Activated CD8-positive, alpha-beta memory T cell treated with anti-CD3 and anti-CD28 coated beads for 24 hours (primary cell): Measurements from ENCODE around the gene VWA8.
"Not testable (repeated sequence)": the region's sequence is repeated elsewhere in the genome, so short reads cannot be mapped to it uniquely, and the experiment has no call there.

Experiments
- DNase-seq: peaks from one replicate; pipeline ENCODE4 v3.0.0-alpha.2; 2020

Gene VWA8

DNA sequence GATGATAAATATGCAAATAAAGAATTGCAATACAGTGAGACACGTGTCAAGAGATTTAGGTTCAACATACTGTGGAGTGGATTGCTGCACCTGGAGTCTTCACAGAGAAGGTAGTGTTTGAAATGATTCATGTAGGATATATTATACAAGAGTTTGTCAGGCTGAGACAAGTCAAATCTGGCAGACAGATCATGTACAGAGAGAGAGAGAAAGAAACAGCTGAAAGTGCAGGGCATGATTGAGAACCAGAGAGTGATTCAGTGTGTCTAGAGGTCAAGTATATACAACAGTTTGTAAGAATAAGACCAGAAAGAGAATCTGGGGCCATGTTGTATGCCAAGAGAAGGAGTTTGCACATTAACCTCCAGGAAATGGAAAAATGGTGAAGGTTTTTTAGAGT, 2.1 kb upstream of the VWA8 start:
- DNase-seq = no peak

GRCh38 chr13:41961466-41961760, 504 bp upstream of the VWA8 start:
- DNase-seq = no peak

DNA sequence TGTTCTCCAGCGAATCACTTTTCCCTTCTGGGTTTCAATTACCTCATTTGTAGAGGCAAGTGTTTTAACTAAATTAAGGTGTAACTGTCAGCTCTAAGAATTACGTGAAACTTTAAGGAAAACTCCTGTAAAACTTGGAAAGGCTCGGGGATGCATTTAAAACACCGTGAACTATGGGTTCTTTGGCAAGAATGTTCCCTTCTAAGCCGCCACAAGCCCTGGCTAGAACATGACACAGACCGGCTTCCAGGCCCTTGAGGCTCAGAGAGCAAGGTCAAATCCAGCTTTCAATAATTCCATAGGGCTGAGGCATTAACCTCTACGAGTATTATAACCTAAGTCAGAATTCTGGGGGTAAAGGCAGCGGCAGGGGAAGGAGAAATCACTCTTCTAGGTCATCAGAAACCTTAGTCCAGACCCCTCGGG, 685 bp downstream of the VWA8 start:
- no peak for DNase-seq

DNA sequence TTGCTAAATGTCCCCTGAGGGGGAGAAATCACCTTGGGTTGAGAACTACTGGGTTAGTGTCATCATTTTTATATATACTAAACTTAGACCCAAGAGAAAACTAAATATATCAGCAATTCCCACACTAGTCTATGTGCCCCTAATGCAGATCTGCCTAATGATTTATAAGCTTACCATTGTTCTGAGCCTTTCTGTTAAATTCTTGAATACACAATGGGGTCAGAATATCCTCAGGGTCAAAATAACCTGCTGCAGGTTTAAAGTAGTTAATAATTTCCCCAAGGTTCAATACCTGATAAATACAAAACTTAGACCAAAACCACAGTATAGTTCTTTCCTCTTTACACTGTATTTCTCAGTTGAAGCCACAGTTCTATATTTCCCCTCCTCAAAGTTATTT, 4.6 kb downstream of the VWA8 start:
- DNase-seq = no peak

GRCh38 chr13:41955605-41956004, 5.3 kb downstream of the VWA8 start:
- no peak for DNase-seq

GRCh38 chr13:41954226-41954625, 6.7 kb downstream of the VWA8 start:
- DNase-seq = no peak

GRCh38 chr13:41952749-41953148, 8.2 kb downstream of the VWA8 start:
- DNase-seq = no peak

DNA sequence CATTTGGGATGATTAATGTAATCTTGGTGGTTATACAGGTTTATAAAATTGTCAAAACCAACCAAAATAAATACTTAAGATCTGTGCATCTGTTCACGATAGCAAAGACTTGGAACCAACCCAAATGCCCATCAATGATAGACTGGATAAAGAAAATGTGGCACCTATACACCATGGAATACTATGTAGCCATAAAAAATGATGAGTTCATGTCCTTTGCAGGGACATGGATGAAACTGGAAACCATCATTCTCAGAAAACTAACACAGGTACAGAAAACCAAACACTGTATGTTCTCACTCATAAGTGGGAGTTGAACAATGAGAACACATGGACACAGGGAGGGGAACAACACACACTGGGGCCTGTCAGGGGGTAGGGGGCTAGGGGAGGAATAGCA, 11.8 kb downstream of the VWA8 start:
- DNase-seq = not testable (repeated sequence)

DNA sequence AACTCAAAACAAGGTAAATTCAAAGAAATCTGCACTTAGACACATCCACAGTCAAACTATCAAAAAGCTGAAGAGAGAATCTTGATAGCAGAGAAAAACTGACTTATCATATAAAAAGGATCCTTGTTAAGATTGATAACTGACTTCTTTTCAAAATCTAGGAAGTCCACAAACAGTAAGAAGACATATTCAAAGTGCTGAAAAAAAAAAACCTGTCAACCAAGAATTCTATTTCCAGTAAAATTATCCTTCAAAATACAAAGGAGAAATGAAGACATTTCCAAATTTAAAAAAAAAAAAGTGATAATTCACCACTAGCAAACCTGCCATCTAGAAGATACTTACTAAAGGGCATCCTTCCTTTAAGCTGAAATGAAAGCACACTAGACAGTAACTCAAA, 15.0 kb downstream of the VWA8 start:
- DNase-seq = no peak

- DNase-seq = no peak
Observed at GRCh38 chr13:41944635-41945397, 16.1 kb downstream of the VWA8 start.

DNA sequence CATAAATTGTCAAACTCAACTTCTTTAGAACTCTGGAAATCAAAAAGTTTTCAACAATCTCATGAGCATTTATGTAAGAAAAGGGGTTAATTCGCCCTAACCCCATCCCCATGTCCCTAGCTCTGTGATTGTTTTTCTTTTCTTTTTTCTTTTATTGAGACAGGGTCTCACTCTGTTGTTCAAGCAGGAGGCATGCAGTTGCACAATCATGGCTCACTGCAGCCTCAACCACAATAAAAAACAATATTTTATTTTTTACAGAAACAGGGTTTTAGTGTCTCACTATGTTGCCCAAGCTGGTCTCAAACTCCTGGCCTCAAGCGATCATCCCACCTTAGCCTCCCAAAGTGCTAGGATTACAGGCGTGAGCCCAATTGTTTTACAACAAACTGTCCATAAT, 16.7 kb downstream of the VWA8 start:
- DNase-seq = no peak

DNA sequence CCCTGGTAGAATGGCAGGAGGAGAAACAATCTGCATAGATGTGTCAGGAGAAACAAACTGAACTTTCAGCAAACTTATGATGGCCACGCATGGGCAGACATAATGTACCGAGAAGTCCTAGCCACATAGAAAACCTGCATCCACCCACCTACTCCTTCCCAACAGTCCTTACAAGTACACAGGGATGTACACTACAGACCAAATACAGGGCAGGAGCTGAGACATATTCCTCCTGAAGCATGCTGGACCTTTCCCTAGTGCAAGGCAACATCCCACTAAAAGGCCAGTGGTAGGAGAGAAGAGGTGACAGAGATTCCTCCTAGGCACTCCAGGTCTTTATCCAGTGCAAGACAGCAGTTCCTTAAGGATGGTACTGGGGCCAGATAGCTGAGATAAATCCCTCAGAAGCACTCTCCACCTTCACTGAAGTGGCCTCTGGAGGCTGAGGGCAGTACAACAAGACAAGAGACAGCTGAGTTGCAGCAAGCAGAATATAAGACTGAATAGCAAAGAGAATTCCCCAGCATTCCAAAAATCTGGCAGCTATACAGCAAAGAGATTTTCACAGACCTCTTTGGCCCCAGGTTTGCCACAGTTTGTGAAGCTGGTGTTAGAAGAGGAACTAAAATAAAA, 18.3 kb downstream of the VWA8 start:
- DNase-seq = no peak

DNA sequence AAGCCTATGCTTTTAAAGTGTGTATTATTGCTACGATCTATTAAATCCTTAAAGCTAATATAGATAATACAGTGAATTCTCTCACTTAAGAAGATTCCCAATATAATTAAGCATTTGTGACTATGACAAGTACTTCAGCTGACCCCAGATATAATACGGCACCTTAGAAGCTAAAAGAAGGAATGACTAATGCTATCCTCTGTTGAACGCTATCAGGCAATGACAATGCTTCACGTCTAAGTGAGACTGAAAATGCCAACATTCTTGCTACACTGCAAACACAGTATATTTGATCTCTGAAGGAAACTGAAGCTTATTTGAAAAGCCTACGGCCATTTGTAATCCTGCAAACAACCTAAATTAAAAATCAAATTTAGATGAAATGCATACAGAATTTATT, 19.7 kb downstream of the VWA8 start:
- DNase-seq = no peak

DNA sequence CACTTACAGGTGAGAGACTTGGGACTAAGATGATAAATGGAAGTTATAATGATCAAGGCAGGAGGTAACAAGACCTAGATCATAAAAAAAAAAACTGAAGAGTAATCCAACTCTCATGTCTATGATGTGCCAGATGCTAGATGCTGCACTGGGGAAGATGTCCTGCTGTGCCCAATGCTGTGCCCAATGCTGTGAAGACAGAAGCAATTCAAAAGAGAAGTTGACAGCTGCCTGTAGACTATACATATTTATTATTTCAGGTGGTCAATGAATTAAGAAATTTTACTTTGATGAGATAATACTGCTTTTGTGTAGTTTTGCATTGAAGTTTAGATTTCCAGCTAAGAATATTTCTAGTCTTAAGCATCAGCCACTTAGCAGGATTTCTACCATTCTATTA, 21.5 kb downstream of the VWA8 start:
- DNase-seq = no peak

DNA sequence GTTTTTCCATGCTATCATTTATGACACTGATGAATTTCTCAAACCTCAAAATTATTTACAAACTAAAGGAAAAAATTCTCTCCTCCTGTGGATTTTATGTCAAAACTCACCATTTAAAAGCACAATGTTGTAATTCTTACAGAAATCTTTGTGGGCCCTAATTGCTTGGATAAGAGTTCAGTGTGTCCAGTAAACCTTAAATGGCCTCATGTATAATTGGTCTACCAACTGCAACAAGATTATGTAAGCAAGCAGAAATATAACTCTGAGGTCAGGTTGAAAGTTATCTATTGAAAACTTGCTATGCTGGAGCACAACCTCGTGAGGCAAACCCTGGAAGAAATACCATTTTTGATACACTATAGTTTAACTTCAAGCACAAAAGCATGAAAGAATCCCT, 22.0 kb downstream of the VWA8 start:
- no peak for DNase-seq

GRCh38 chr13:41937388-41937787, 23.5 kb downstream of the VWA8 start:
- no peak for DNase-seq

DNA sequence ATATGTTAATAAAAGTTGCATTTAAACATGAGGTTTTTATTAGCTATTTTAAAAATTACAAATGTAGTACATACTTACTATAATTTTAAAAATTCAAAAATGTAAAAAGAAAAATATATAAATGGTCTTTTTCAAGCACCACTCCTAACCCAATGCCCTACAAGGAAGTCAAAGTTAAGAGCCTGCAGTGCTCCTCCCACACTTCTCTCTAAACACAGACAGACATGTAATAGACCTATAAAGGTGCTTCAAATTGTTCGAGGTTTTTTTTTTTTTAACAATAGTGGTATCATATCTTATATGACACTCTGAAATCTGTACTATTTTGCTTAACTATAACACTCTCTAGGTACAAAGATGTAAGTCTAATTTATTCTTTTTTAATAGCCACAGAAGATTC, 25.4 kb downstream of the VWA8 start:
- DNase-seq = no peak

GRCh38 chr13:41934994-41935393, 25.9 kb downstream of the VWA8 start:
- DNase-seq = no peak

GRCh38 chr13:41934120-41934519, 26.8 kb downstream of the VWA8 start:
- DNase-seq = no peak

DNA sequence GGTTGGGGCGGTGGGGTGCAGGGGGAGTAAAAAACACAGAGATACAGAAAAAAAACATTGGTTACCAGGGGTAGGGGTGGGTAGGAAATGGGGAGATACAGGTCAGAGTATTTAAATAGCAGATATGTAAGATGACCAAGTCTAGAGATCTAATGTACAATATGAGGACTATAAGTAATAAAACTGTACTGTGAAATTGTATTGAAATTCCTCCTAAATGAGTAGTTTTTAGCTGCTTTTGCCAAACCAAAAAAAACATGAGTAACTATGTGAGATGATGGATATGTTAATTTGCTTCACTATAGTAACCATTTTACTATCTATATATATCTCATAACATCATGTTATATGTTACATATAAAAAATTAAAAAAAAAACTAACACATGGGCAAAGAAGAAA, 29.6 kb downstream of the VWA8 start:
- DNase-seq = no peak

- DNase-seq = no peak
Observed at GRCh38 chr13:41930154-41930553, 30.8 kb downstream of the VWA8 start.

DNA sequence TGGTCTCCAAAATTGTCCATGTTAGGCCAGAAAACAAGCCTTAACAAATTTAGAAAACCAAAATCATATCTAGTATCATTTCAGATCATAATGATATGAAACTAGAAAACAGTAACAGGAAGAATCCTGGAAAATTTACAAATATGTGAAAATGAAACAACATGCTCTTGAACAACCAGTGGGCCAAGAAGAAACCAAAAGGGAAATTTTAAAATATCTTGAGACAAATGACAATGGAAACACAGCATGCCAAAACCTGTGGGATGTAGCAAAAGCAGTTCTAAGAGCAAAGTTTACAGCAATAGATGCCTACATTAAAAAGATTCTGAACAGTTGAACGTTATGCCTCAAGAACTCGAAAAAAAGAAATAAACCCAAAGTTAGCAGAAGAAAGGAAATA, 32.6 kb downstream of the VWA8 start:
- no peak for DNase-seq

DNA sequence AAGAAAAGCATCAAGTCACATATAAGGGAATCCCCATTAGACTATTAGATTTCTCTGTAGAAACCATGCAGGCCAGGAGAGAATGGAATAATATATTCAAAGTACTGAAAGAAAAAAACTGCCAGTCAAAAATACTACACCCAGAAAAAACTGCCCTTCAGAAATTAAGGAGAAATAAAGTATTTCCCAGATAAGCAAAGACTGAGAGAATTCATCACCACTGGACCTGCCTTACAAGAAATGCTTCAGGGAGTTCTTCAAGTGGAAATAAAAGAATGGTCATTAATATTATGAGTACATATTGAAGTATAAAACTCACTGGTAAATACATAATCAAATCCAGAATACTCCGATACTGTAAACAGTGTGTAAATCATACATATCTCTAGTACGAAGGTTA, 35.9 kb downstream of the VWA8 start:
- no peak for DNase-seq

- DNase-seq = not testable (repeated sequence)
Observed at GRCh38 chr13:41922894-41923293, 38.0 kb downstream of the VWA8 start.
